Psoas muscle (tissue), 8 donors: ENCODE results near the gene YTHDF1. TPM values are rescaled to one million over a fixed set of nuclear protein-coding genes. Genes with fewer than 3 reads are reported as not detected.
A peak's percentile ranks its signal among the peaks of the same experiment; 100 is the strongest.
"Not testable (repeated sequence)": the region's sequence is repeated elsewhere in the genome, so short reads cannot be mapped to it uniquely, and the experiment has no call there.

Source experiments
- ATAC-seq, 4 donors: fragments of 200-7000 bp; cut with Tn5 transposase; one replicate each; pipeline ENCODE4 v1.9.1; 2020; ENCODE audit warnings: moderate library complexity in 3 of 4, mild to moderate bottlenecking in 2 of 4
- DNase-seq, 2 donors: peaks; one replicate each; pipeline ENCODE4 v3.0.0-alpha.2; 2020
- H3K27ac ChIP-seq: fragments of 200-600 bp; one replicate; pipeline ENCODE4 v1.8.0; 2022
- H3K27me3 ChIP-seq, 3 donors: fragments of 200-600 bp in 1 of 3; one replicate each; pipeline versions ENCODE4 v1.6.1 to v1.8.0; 2013 to 2022; ENCODE audit warnings: low read length in 2 of 3, mild to moderate bottlenecking in 2 of 3, moderate library complexity in 1 of 3; ENCODE audit not compliant: insufficient read depth in 3 of 3
- H3K36me3 ChIP-seq, 2 donors: fragments of 200-600 bp in 1 of 2; one replicate each; pipeline versions ENCODE4 v1.6.1 to v1.8.0; 2013 to 2022; ENCODE audit warnings: low read depth in 1 of 2, mild to moderate bottlenecking in 1 of 2, moderate library complexity in 1 of 2; ENCODE audit not compliant: insufficient read depth in 1 of 2
- H3K4me1 ChIP-seq: fragments of 200-600 bp; one replicate; pipeline ENCODE4 v1.8.0; 2022
- H3K4me3 ChIP-seq: fragments of 200-600 bp; one replicate; pipeline ENCODE4 v1.8.0; 2022; ENCODE audit warnings: mild to moderate bottlenecking
- H3K9me3 ChIP-seq: fragments of 200-600 bp; one replicate; pipeline ENCODE4 v1.8.0; 2022
- CTCF ChIP-seq: fragments of 200-600 bp; IDR thresholded peaks from one replicate; pipeline ENCODE4 v1.8.0; 2022; ENCODE audit warnings: antibody characterized with exemption
- WGBS, 3 donors: extraction: QIAGEN DNeasy Blood & Tissue Kit; methylation state at CpG; one replicate each; pipeline versions ENCODE4 v1.1.6 to v1.1.7; 2013; 5-methylcytosine and 5-hydroxymethylcytosine counted together
- intact Hi-C, 2 donors: fragments of 100-400 bp; cut with DNase I; formaldehyde crosslinking; loops; one replicate each; pipeline versions ENCODE4 v1.11.0 to v1.14.2; 2022
- polyA plus RNA-seq, 3 donors: library from polyadenylated mRNA; stranded (reverse); fragments of 200-250 nt; gene quantifications; one replicate each; pipeline ENCODE4 v1.2.3, GENCODE V29; 2013
- total RNA-seq, 4 donors: library from RNA; stranded (reverse); fragmentation: NEBNext Ultra II Directional in 2 of 4; extraction: Animal tissue kit (Norgen Biotek cat#: 25700) in 2 of 4; gene quantifications; one replicate each; pipeline versions ENCODE4 v1.2.1 to v1.2.4, GENCODE V29; 2021 to 2023
- donor health status: healthy with polysubstance abuse.
- donor health status: DM: no; HTN: no; CAD: no; lungs with moderate emphysema.
- donor health status: Bipolar disorder and iron deficiency.
- donor health status: healthy.
- donor health status: DM: yes; HTN: yes; CAD: no.
- donor health status: DM: no; HTN: no; CAD: no.
- donor health status: DM: no; HTN: no; CAD: no.
- donor health status: DM: yes; HTN: yes; CAD: no.

The YTHDF1 gene
- total and polyA plus RNA-seq, 7 donors, result 27.4 to 52.1 (median 45.8) TPM

GRCh38 chr20:63162206-63162795 is 53.6 kb downstream of the YTHDF1 start:
- Histone ChIP-seq H3K27me3 (peaks cover 0 to 40% (median 19%) of the 10 kb centered on the region in 3 donors), H3K9me3 (no peaks in the 10 kb centered on the region), H3K27ac (no peak overlapping the region), H3K4me3 (no peak overlapping the region), H3K4me1 (no peaks in the 10 kb centered on the region), H3K36me3 (no peaks in the 10 kb centered on the region)
- ATAC-seq (no peak), DNase-seq (peak; percentile 3 to 25)
- WGBS, 3 donors, result 69 to 70% (median 69%) methylated on average over 19 of the region's 19 CpGs
- TF ChIP-seq CTCF, result no peak
- intact Hi-C loops, result no loop called here

GRCh38 chr20:63161176-63161651 is 54.7 kb downstream of the YTHDF1 start:
- no peak for TF ChIP-seq CTCF
- Histone ChIP-seq H3K4me3 (no peak overlapping the region), H3K4me1 (peaks cover 2% of the 10 kb centered on the region), H3K9me3 (no peaks in the 10 kb centered on the region), H3K27ac (no peak overlapping the region), H3K36me3 (no peaks in the 10 kb centered on the region), H3K27me3 (peaks cover 0 to 40% (median 19%) of the 10 kb centered on the region in 3 donors)
- 81 to 88% (median 85%) methylated on average over 11 of the region's 11 CpGs for WGBS, 3 donors
- no peak for ATAC-seq
- peak; percentile 5 to 45 for DNase-seq
- intact Hi-C loops, result no loop called here

- intact Hi-C loops, result no loop called here
- Histone ChIP-seq H3K27ac (no peak overlapping the region), H3K9me3 (no peaks in the 10 kb centered on the region), H3K4me1 (peaks cover 7% of the 10 kb centered on the region), H3K4me3 (no peak overlapping the region), H3K36me3 (no peaks in the 10 kb centered on the region), H3K27me3 (peaks cover 0 to 40% (median 19%) of the 10 kb centered on the region in 3 donors)
- peak in 1 of 2 donors; percentile 30 for DNase-seq
- no peak for TF ChIP-seq CTCF
- ATAC-seq, result no peak
- WGBS, 3 donors, result 69 to 77% (median 70%) methylated on average over 10 of the region's 10 CpGs
Measured at GRCh38 chr20:63160641-63161175, 55.2 kb downstream of the YTHDF1 start.

GRCh38 chr20:63159826-63160640 is 55.9 kb downstream of the YTHDF1 start:
- WGBS, 3 donors, result 73 to 77% (median 74%) methylated on average over 10 of the region's 10 CpGs
- Histone ChIP-seq H3K4me1 (peaks cover 12% of the 10 kb centered on the region), H3K4me3 (no peak overlapping the region), H3K27me3 (peaks cover 0 to 45% (median 19%) of the 10 kb centered on the region in 3 donors), H3K27ac (no peak overlapping the region), H3K36me3 (no peaks in the 10 kb centered on the region), H3K9me3 (no peaks in the 10 kb centered on the region)
- no peak for ATAC-seq
- intact Hi-C loops, result no loop called here
- peak; percentile 6 to 28 for DNase-seq
- TF ChIP-seq CTCF, result no peak

GRCh38 chr20:63159251-63159650 is 56.7 kb downstream of the YTHDF1 start:
- WGBS, 3 donors, result 80 to 85% (median 85%) methylated on average over 19 to 20 of the region's 20 CpGs
- H3K4me3 ChIP-seq, H3K9me3 ChIP-seq, intact Hi-C loops, ATAC-seq, H3K27ac ChIP-seq, H3K36me3 ChIP-seq: not testable (repeated sequence)
- Histone ChIP-seq H3K27me3 (peaks cover 0 to 46% (median 18%) of the 10 kb centered on the region in 3 donors), H3K4me1 (peaks cover 12% of the 10 kb centered on the region)
- peak; percentile 3 to 19 for DNase-seq
